Measurements from ENCODE around the gene MOB3B.

MOB3B gene

DNA sequence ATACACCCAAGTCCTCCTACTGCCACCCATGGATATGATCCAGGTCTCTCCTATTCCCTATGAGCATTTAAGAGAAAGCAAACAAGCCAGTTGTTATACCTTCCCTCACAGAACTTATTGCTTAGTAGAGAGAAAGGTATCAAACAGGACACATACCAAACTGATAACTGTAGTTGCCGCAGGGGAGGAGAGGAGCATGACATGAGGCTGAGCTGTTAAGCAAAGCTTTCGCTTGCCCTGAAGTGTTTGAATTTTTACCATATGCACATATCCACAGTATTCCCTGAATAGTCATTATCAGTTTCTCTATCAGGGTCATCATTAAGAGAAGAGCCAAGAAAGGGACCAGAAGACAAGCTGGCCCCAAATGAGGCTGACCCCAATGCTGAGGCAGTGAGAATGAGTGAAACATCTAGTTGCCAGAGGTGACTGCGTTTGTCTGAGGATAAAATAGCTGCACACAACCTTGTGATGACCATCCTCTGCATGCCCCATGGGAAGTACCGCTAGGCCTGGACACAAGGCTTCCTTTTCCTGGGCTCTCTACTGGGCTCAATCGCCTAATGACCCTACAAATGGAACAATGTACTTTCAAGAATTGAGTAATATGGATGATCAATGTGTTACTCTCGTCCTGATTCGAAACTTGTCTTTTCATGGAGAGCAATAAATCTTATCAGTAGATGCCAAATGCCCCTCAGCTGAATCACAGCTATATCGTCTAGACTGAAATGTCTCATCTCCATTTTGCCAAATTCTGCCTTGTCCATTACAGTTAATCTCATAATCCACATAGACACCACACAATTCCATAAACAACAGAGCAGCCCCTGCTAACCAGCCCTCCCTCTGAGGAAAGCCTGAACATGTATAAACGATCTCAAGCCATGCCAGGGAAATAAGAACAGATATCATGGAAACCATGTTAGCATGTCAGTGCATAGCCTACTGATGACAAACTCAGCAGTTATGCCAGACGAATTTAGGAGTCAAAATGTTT is 9.8 kb downstream of the MOB3B start:
- no peak overlapping the region for H3K27ac ChIP-seq (ENCODE audit: low read depth, low read length)
- no peak overlapping the region for H3K4me3 ChIP-seq (ENCODE audit: low read depth in 1 of 2, low read length in 2 of 2)
- H3K9ac ChIP-seq (ENCODE audit: low read depth in 1 of 2, low read length in 2 of 2), result no peak overlapping the region
- no peaks in the 10 kb centered on the region for H3K27me3 ChIP-seq (ENCODE audit: control insufficient read depth in 1 of 2, insufficient read depth in 2 of 2, low read length in 2 of 2)
- peaks cover 0 to 6% of the 10 kb centered on the region in 2 donors for H3K36me3 ChIP-seq (ENCODE audit: control insufficient read depth in 1 of 2, insufficient read depth in 2 of 2, low read length in 2 of 2)
- H3K4me1 ChIP-seq (ENCODE audit: control insufficient read depth in 1 of 2, insufficient read depth in 2 of 2, low read length in 2 of 2), result no peaks in the 10 kb centered on the region
- H3K9me3 ChIP-seq (ENCODE audit: control insufficient read depth in 1 of 2, low read length in 2 of 2), result no peaks in the 10 kb centered on the region

- no peak overlapping the region for H3K27ac ChIP-seq (ENCODE audit: low read depth, low read length)
- H3K4me3 ChIP-seq (ENCODE audit: low read depth in 1 of 2, low read length in 2 of 2), result no peak overlapping the region
- H3K9me3 ChIP-seq (ENCODE audit: control insufficient read depth in 1 of 2, low read length in 2 of 2), result no peaks in the 10 kb centered on the region
- H3K4me1 ChIP-seq (ENCODE audit: control insufficient read depth in 1 of 2, insufficient read depth in 2 of 2, low read length in 2 of 2), result no peaks in the 10 kb centered on the region
- H3K9ac ChIP-seq (ENCODE audit: low read depth in 1 of 2, low read length in 2 of 2), result no peak overlapping the region
- H3K36me3 ChIP-seq (ENCODE audit: control insufficient read depth in 1 of 2, insufficient read depth in 2 of 2, low read length in 2 of 2), result peaks cover 0 to 6% of the 10 kb centered on the region in 2 donors
- H3K27me3 ChIP-seq (ENCODE audit: control insufficient read depth in 1 of 2, insufficient read depth in 2 of 2, low read length in 2 of 2), result no peaks in the 10 kb centered on the region
Observed at GRCh38 chr9:27518809-27519208, 10.8 kb downstream of the MOB3B start.

GRCh38 chr9:27518006-27518405 is 11.6 kb downstream of the MOB3B start:
- Histone ChIP-seq H3K4me3 (ENCODE audit: low read depth in 1 of 2, low read length in 2 of 2) (no peak overlapping the region), H3K36me3 (ENCODE audit: control insufficient read depth in 1 of 2, insufficient read depth in 2 of 2, low read length in 2 of 2) (peaks cover 0 to 6% of the 10 kb centered on the region in 2 donors), H3K4me1 (ENCODE audit: control insufficient read depth in 1 of 2, insufficient read depth in 2 of 2, low read length in 2 of 2) (no peaks in the 10 kb centered on the region), H3K27me3 (ENCODE audit: control insufficient read depth in 1 of 2, insufficient read depth in 2 of 2, low read length in 2 of 2) (no peaks in the 10 kb centered on the region), H3K27ac (ENCODE audit: low read depth, low read length) (no peak overlapping the region), H3K9me3 (ENCODE audit: control insufficient read depth in 1 of 2, low read length in 2 of 2) (no peaks in the 10 kb centered on the region), H3K9ac (ENCODE audit: low read depth in 1 of 2, low read length in 2 of 2) (no peak overlapping the region)

DNA sequence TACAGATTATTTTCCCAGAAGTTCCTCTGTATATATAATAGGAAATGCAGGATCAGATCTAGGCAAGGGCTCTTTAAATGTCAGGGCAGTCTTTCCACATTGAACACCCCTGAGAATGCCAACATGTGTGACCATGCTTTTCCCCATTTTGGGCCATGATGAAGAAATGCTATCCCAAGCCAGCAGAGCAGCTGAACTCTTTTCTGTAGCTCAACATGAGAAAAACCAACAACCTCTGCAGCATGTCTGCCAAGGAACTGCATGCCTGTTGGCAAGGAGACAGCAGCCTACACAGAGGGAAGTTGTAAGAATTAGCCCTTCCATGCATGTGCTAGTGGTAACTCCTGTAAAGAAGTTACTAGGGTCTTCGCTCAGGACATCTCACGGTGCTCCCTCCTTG is 15.1 kb downstream of the MOB3B start:
- Histone ChIP-seq H3K4me1 (ENCODE audit: control insufficient read depth in 1 of 2, insufficient read depth in 2 of 2, low read length in 2 of 2) (no peaks in the 10 kb centered on the region), H3K9me3 (ENCODE audit: control insufficient read depth in 1 of 2, low read length in 2 of 2) (no peaks in the 10 kb centered on the region), H3K9ac (ENCODE audit: low read depth in 1 of 2, low read length in 2 of 2) (no peak overlapping the region), H3K36me3 (ENCODE audit: control insufficient read depth in 1 of 2, insufficient read depth in 2 of 2, low read length in 2 of 2) (peaks cover 0 to 6% of the 10 kb centered on the region in 2 donors), H3K4me3 (ENCODE audit: low read depth in 1 of 2, low read length in 2 of 2) (no peak overlapping the region), H3K27ac (ENCODE audit: low read depth, low read length) (no peak overlapping the region), H3K27me3 (ENCODE audit: control insufficient read depth in 1 of 2, insufficient read depth in 2 of 2, low read length in 2 of 2) (no peaks in the 10 kb centered on the region)

DNA sequence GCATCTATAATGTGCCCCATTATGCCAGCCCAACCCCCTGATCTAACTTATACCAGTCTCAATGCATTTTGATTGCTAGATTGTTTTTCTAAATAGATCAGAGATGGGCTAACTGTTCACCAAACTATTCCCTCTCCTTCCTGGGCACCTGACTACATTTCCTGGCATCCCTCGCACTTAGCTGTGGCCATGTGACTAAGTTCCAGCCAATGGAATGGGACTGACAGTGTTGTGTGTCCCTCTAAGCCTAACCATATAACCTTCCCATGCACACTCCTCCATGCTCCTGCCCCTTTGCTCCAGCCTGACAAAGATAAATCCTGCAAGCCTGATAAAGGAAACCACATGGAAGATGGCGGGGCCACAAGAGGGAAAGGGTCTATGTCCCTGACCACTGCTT is 17.8 kb downstream of the MOB3B start:
- H3K9ac ChIP-seq (ENCODE audit: low read depth in 1 of 2, low read length in 2 of 2), result no peak overlapping the region
- no peaks in the 10 kb centered on the region for H3K9me3 ChIP-seq (ENCODE audit: control insufficient read depth in 1 of 2, low read length in 2 of 2)
- no peak overlapping the region for H3K4me3 ChIP-seq (ENCODE audit: low read depth in 1 of 2, low read length in 2 of 2)
- no peak overlapping the region for H3K27ac ChIP-seq (ENCODE audit: low read depth, low read length)
- no peaks in the 10 kb centered on the region for H3K27me3 ChIP-seq (ENCODE audit: control insufficient read depth in 1 of 2, insufficient read depth in 2 of 2, low read length in 2 of 2)
- peaks cover 0 to 6% of the 10 kb centered on the region in 2 donors for H3K36me3 ChIP-seq (ENCODE audit: control insufficient read depth in 1 of 2, insufficient read depth in 2 of 2, low read length in 2 of 2)
- no peaks in the 10 kb centered on the region for H3K4me1 ChIP-seq (ENCODE audit: control insufficient read depth in 1 of 2, insufficient read depth in 2 of 2, low read length in 2 of 2)

DNA sequence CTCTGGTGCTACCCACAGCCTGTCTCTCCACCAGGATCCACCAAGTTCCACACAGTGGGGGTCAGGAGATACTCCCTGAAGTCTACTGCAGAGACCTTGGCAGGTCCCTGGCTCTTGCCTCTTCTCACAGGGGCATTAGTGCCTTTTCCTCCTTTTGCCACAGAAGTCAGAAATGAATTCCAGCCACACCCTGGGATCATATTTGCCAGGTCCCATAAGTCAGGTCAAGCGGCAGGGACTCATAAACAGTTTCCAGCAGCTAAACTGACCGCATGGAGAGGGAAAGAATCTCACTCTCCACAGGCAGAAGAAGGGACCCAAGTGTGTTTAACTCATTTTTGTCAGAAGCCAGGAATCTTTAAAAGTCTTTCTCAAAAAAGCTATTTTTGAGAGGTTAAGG is 18.8 kb downstream of the MOB3B start:
- H3K9ac ChIP-seq (ENCODE audit: low read depth in 1 of 2, low read length in 2 of 2), result no peak overlapping the region
- no peak overlapping the region for H3K27ac ChIP-seq (ENCODE audit: low read depth, low read length)
- H3K27me3 ChIP-seq (ENCODE audit: control insufficient read depth in 1 of 2, insufficient read depth in 2 of 2, low read length in 2 of 2), result no peaks in the 10 kb centered on the region
- H3K4me3 ChIP-seq (ENCODE audit: low read depth in 1 of 2, low read length in 2 of 2), result no peak overlapping the region
- no peaks in the 10 kb centered on the region for H3K9me3 ChIP-seq (ENCODE audit: control insufficient read depth in 1 of 2, low read length in 2 of 2)
- no peaks in the 10 kb centered on the region for H3K4me1 ChIP-seq (ENCODE audit: control insufficient read depth in 1 of 2, insufficient read depth in 2 of 2, low read length in 2 of 2)
- peaks cover 0 to 4% of the 10 kb centered on the region in 2 donors for H3K36me3 ChIP-seq (ENCODE audit: control insufficient read depth in 1 of 2, insufficient read depth in 2 of 2, low read length in 2 of 2)

- Histone ChIP-seq H3K9me3 (ENCODE audit: control insufficient read depth in 1 of 2, low read length in 2 of 2) (no peaks in the 10 kb centered on the region), H3K4me1 (ENCODE audit: control insufficient read depth in 1 of 2, insufficient read depth in 2 of 2, low read length in 2 of 2) (no peaks in the 10 kb centered on the region), H3K36me3 (ENCODE audit: control insufficient read depth in 1 of 2, insufficient read depth in 2 of 2, low read length in 2 of 2) (peaks cover 0 to 4% of the 10 kb centered on the region in 2 donors), H3K27ac (ENCODE audit: low read depth, low read length) (no peak overlapping the region), H3K4me3 (ENCODE audit: low read depth in 1 of 2, low read length in 2 of 2) (no peak overlapping the region), H3K9ac (ENCODE audit: low read depth in 1 of 2, low read length in 2 of 2) (no peak overlapping the region), H3K27me3 (ENCODE audit: control insufficient read depth in 1 of 2, insufficient read depth in 2 of 2, low read length in 2 of 2) (no peaks in the 10 kb centered on the region)
Observed at GRCh38 chr9:27506981-27507380, 22.6 kb downstream of the MOB3B start.

- no peaks in the 10 kb centered on the region for H3K9me3 ChIP-seq (ENCODE audit: control insufficient read depth in 1 of 2, low read length in 2 of 2)
- H3K4me1 ChIP-seq (ENCODE audit: control insufficient read depth in 1 of 2, insufficient read depth in 2 of 2, low read length in 2 of 2), result no peaks in the 10 kb centered on the region
- H3K27me3 ChIP-seq (ENCODE audit: control insufficient read depth in 1 of 2, insufficient read depth in 2 of 2, low read length in 2 of 2), result no peaks in the 10 kb centered on the region
- no peak overlapping the region for H3K4me3 ChIP-seq (ENCODE audit: low read depth in 1 of 2, low read length in 2 of 2)
- no peak overlapping the region for H3K27ac ChIP-seq (ENCODE audit: low read depth, low read length)
- H3K9ac ChIP-seq (ENCODE audit: low read depth in 1 of 2, low read length in 2 of 2), result no peak overlapping the region
- peaks cover 0 to 4% of the 10 kb centered on the region in 2 donors for H3K36me3 ChIP-seq (ENCODE audit: control insufficient read depth in 1 of 2, insufficient read depth in 2 of 2, low read length in 2 of 2)
Observed at GRCh38 chr9:27505744-27506161, 23.9 kb downstream of the MOB3B start.

DNA sequence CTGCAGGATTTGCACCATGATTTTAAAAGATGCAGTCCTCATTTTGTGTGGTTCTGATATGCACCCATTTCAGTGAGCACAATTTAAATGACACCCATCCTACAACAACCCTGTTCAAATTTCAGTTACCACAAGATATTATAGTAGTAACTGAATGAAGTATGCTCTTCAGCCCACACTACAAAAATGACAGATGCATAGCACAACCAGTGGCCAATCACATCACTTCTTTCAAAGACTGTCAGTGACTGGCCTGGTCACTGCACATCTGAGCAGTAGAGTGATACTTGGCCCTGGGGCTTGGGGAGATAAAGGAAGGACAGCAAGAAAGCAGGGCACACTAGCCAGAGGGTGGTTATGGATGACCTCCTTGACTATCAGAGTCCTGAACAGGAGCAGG is 25.4 kb downstream of the MOB3B start:
- Histone ChIP-seq H3K9me3 (ENCODE audit: control insufficient read depth in 1 of 2, low read length in 2 of 2) (no peaks in the 10 kb centered on the region), H3K27ac (ENCODE audit: low read depth, low read length) (no peak overlapping the region), H3K4me3 (ENCODE audit: low read depth in 1 of 2, low read length in 2 of 2) (no peak overlapping the region), H3K27me3 (ENCODE audit: control insufficient read depth in 1 of 2, insufficient read depth in 2 of 2, low read length in 2 of 2) (no peaks in the 10 kb centered on the region), H3K36me3 (ENCODE audit: control insufficient read depth in 1 of 2, insufficient read depth in 2 of 2, low read length in 2 of 2) (peaks cover 0 to 4% of the 10 kb centered on the region in 2 donors), H3K9ac (ENCODE audit: low read depth in 1 of 2, low read length in 2 of 2) (no peak overlapping the region), H3K4me1 (ENCODE audit: control insufficient read depth in 1 of 2, insufficient read depth in 2 of 2, low read length in 2 of 2) (no peaks in the 10 kb centered on the region)

- Histone ChIP-seq H3K9ac (ENCODE audit: low read depth in 1 of 2, low read length in 2 of 2) (no peak overlapping the region), H3K27me3 (ENCODE audit: control insufficient read depth in 1 of 2, insufficient read depth in 2 of 2, low read length in 2 of 2) (no peaks in the 10 kb centered on the region), H3K9me3 (ENCODE audit: control insufficient read depth in 1 of 2, low read length in 2 of 2) (no peaks in the 10 kb centered on the region), H3K4me1 (ENCODE audit: control insufficient read depth in 1 of 2, insufficient read depth in 2 of 2, low read length in 2 of 2) (no peaks in the 10 kb centered on the region), H3K27ac (ENCODE audit: low read depth, low read length) (no peak overlapping the region), H3K36me3 (ENCODE audit: control insufficient read depth in 1 of 2, insufficient read depth in 2 of 2, low read length in 2 of 2) (peaks cover 0 to 4% of the 10 kb centered on the region in 2 donors), H3K4me3 (ENCODE audit: low read depth in 1 of 2, low read length in 2 of 2) (no peak overlapping the region)
Observed at GRCh38 chr9:27503623-27504022, 26.0 kb downstream of the MOB3B start.

All from duodenal mucosa (tissue), 2 donors.